NCI-H526 treated with DMSO at 0.1 percent for 48 hours (cell line): ENCODE measurements around the gene ZCCHC3.
"Not testable (repeated sequence)": the region's sequence is repeated elsewhere in the genome, so short reads cannot be mapped to it uniquely, and the experiment has no call there.

Source experiments
- DNase-seq: peaks from one replicate; lab custom pipeline; 2025; lab: John Stamatoyannopoulos, UW

The ZCCHC3 gene

GRCh38 chr20:313402-313801 lies 16.0 kb downstream of the ZCCHC3 start:
- DNase-seq: no peak

GRCh38 chr20:313948-314347 lies 16.6 kb downstream of the ZCCHC3 start:
- DNase-seq: no peak

DNA sequence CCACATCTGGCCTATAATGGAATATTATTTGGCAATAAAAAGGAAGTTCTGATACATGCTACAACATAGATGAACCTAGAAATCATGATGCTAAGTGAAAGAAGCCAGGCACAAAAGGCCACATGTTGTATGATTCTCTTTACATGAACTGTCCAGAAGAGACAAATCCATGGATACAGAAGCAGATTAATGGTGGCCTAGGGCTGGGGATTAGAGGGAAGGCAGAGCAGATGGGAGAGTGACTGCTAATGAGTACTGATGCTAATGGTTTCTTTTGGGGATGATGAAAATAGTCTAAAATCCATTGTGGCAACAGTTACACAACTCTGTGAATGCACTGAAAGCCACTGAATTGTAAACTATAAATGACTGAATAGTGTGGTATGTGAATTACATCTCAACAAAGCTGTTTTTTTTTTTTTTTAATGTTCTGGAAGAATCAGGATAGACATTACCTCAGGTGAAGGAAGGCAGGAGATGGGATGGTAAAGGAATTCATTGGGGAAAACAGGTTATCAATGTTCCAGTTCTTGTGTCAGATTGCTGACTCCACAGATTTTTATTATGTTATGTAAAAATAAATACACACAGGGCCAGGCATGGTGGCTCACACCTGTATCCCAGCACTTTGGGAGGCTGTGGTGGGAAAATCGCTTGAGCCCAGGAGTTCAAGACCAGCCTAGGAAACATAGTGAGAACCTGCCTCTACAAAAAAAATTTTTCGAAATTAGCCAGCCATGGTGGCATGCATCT lies 19.1 kb downstream of the ZCCHC3 start:
- DNase-seq: no peak

DNA sequence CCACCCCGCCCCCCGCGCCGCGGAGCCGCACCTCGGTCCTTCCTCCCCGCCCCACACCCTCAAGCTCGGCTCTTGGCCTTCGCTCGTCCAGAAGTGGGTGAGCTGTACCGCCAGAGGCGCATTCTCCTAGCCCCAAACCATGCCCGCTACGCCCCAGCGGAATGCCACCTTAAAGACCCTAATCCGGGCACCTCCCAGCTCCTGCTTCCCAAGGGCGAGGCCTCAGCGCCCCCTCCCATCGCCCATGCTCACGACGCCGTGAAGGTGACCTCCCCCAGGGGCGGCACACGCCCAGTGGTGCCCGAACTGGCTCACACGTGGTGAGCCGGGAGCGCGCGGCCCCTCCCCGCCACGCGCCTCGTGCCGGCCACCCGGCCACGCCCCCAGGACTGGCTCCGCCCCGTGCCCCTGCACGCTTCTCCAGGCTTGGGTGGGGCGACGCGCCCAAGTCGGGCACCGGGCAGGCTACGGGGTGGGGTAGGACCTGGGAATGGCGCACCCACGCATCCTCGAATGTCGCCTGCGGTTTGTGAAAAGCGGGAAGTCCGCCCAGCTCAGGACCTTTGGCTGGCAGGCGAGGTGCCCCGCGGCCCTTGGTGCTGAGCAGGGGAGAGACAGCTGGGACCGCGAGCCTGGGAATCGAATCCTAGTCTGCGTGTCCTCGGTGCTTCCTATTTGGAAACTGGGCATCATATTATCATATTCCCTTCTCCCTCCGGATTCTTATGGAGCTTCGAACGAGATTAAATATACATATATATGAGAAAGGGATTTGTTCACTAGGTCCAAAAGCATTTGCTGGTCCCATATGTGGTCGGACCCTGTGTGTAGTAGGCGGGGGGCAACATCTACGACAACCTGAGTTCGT lies 27.0 kb downstream of the ZCCHC3 start:
- DNase-seq: peak; percentile 90

GRCh38 chr20:325045-325888 lies 27.9 kb downstream of the ZCCHC3 start, which contains the start of gene SOX12:
SOX12 (plus strand) TSS chr20:325552; CDS start chr20:325925, 373 bp downstream.
- DNase-seq: peak; percentile 95

DNA sequence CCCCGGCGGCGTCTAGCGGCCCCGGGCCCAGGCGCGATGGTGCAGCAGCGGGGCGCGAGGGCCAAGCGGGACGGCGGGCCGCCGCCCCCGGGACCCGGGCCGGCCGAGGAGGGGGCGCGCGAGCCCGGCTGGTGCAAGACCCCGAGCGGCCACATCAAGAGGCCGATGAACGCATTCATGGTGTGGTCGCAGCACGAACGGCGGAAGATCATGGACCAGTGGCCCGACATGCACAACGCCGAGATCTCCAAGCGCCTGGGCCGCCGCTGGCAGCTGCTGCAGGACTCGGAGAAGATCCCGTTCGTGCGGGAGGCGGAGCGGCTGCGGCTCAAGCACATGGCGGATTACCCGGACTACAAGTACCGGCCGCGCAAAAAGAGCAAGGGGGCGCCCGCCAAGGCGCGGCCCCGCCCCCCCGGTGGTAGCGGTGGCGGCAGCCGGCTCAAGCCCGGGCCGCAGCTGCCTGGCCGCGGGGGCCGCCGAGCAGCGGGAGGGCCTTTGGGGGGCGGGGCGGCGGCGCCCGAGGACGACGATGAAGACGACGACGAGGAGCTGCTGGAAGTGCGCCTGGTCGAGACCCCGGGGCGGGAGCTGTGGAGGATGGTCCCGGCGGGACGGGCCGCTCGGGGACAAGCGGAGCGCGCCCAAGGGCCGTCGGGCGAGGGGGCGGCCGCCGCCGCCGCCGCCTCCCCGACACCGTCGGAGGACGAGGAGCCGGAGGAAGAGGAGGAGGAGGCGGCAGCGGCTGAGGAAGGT lies 28.7 kb downstream of the ZCCHC3 start:
- DNase-seq: peak; percentile 57

GRCh38 chr20:326645-327185 lies 29.3 kb downstream of the ZCCHC3 start:
- DNase-seq: peak; percentile 52

DNA sequence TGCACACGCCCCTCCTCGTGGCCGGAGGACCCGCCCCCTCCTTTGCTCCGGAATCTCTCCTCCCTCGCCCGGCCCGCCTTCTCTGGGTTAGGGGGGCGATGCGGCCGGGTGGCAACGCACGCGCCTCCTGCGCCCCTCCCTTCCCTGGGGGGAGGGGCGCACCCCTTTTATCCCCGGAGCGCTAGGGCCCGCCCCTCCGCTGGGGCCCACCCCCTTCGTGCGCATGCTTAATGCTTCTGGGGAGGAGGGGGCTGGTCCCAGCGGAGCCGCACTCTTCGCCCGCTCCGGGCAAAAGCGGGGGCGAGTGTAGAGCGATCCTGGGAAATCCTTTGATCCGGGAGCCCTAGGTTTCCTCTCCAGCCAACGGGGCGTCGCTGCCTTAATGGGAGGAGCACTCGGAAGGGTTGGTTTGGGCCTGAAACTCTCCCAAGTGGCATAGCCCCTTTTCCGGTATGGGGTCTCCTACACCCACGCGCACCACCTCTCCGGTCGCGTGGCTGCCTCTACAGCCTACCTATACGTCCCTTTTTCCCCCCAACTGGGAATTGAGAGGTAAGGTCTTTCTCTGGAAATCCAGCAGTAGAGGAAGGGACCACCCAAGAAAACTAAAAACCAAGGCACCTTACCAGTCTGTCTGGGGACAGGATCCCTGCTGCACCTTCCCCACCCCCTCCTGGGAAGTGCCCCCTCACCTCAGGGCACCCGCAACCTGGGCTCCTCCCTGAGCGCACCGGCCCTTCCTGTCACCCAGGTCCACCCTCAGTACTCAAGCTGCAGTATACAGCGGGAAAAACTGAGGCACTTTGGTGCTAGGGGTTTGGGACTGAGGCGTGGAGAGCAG lies 30.0 kb downstream of the ZCCHC3 start:
- peak; percentile 84 for DNase-seq

DNA sequence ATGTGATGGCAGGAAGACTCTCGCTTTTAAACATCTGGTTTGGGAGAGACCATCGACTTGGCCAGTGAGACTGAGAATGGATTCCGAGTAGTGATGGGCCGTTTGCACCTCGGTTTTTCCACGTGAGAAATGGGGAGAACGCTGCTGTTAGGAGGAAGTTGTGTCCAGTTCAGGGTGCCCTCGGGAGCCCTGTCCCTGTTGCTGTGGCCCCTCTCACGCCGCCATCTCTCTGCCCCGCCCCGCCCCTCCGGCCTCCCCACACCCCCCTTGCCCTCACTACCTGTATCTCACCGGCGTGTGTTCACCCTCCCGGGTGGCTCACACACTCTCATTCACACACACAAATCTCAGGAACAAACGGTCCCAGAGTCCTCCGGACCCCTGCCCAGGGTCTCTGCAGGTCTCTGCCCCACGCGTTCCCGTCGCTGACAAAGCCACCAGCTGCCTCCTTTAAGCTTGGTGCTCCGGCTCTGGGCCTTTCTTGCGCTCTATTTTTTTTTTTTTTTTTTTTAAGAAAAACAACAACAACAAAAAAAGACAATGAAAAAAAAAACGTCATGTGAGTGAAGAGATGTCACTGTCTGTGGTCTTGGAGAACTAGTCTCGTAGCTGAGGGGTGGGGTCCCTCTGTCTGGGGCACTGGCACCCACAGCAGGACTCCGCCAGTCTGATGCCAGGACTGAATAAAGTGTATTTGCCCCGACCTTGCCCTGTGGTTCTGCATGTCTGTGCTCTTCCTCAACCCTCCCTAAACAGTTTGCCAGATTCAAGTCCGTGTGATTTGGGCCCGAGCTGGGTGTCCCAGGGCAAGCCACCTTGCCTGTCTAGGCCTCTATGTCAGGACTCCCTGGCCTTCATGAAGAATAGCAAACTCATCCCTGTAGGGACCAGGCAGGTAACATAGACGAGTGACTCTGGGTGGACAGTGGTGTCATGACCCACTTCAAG lies 30.9 kb downstream of the ZCCHC3 start:
- no peak for DNase-seq

DNA sequence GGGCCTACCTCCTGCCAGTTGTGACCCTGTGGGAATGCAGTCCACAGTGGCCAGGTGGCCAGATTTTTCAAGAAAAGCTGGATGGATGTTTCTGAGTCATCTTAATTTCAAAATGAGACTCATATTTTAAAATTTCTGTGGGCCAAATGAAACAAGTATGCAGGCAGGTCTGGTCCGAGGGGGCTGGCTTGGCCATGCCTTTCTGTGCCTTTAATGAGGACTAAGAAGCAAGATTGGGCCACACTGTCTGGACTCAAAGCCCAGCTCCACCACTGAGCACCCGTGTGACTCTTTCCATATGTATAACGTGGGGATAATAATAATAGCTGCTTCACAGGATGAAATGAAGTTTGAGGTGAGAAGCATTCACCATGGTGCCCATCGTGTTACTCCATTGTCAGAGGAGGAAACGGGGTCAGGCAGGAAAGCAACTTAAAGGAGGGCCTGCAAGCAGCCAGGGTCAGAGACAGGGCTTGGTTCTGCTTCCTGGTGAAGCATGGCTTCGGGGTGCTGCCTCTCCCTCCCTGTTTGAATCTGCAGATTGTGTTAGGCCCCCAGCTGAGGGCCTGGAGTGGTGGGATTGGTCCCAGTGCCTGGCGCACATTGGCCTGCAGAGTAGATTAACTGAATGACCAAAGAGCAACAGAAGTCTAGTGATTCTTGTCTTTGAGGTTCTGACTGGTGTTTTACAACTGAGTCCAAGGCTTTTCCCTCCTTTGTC lies 31.8 kb downstream of the ZCCHC3 start:
- no peak for DNase-seq

GRCh38 chr20:329851-330232 lies 32.5 kb downstream of the ZCCHC3 start:
- DNase-seq: no peak

DNA sequence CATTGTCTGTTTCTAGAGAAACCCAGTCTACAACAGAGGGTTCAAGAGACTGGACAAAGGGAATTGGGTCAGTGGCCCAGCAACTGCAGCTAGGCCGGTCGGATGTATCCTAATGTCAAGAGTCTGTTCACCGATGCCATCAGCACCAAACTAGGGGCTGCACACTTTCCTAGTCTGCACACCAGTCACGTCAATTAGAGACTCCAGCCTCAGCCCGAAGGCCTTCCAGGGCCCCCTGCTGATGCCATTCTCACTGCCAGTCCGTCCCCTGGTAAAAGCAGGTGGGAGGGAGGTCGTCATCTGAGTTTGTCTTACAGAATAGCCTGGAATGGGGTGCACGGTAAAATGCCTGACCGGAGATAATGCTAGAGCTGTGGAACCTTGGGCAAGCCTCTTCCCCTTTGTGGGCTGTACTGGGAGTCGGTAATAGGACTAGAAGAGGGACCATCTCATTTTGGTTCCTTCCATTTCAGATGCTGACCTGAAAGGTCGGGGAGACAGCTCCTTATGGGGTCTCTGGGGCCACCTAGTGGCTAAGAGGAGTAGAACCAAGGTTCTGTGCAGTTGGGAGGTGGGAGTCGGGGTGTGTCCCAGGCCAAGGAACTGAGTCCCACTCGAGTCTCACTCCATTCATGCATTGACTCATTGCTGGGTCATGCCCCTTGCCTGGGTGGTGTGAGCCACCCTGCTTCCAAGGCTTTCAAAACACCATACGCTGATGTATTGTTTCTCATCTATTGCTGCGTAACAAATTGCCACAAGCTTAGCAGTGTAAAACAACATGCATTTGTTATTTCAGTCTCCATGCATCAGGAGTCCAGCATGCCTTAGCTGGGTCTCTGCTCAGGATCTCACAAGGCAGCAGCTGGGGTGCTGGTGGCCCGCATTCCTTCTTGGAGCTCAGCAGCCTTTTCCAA lies 33.1 kb downstream of the ZCCHC3 start:
- DNase-seq: peak; percentile 57

DNA sequence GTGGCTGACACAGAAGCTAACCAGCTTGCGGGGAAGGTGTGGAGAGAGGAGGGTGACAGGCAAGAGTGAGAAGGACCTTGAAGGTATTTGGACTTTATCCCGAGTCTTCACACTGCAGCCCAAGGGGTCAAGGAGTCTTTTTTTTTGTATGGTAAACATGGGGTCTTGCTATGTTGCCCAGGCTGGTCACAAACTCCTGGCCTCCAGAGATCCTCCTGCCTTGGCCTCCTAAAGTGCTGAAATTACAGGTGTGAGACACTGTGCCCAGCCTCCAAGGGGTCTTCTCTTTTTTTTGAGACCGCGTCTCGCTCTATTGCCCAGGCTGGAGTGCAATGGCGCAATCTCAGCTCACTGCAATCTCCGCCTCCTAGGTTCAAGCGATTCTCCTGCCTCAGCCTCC lies 37.2 kb downstream of the ZCCHC3 start:
- DNase-seq: no peak

DNA sequence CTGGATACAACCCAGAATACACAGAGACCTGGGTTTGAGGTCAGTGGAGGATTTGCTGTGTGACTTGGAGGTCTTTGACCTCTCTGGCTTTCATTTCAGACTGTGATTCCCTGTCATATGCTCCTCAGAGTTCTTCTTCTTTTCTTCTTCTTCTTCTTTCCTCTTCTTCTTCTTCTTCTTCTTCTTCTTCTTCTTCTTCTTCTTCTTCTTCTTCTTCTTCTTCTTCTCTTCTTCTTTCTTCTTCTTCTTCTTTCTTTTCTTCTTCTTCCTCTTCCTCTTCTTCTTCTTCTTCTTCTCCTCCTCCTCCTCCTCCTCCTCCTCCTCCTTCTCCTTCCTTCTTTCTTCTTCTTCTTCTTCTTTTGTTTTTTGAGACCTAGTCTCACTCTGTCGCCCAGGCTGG lies 38.7 kb downstream of the ZCCHC3 start:
- DNase-seq: not testable (repeated sequence)

- no peak for DNase-seq
These were observed 44.3 kb downstream of the ZCCHC3 start for GRCh38 chr20:341682-342081.

GRCh38 chr20:343107-343506 lies 45.7 kb downstream of the ZCCHC3 start:
- no peak for DNase-seq

- DNase-seq: no peak
These were observed 48.8 kb downstream of the ZCCHC3 start for GRCh38 chr20:346033-346639.
